Astrocyte (in vitro differentiated cells and primary cell): ENCODE measurements around the gene MPRIP. TPM values are rescaled to one million over a fixed set of nuclear protein-coding genes. Genes with fewer than 3 reads are reported as not detected.

Source experiments
- DNase-seq: peaks from one replicate; pipeline ENCODE4 v3.0.0-alpha.2; 2010; ENCODE audit warnings: low read depth
- FAIRE-seq: peaks from 2 replicates; lab custom pipeline; 2011; peaks lifted over from hg19 to GRCh38; lab: Jason Lieb, UNC
- H2AFZ ChIP-seq: 2 replicates; pipeline ENCODE4 v1.6.0; 2012; ENCODE audit warnings: low read depth, low read length, inconsistent platforms
- H3K27ac ChIP-seq: 2 replicates; pipeline ENCODE4 v1.5.1; 2011; ENCODE audit warnings: low read depth, low read length, inconsistent platforms
- H3K27me3 ChIP-seq: 2 replicates; pipeline ENCODE4 v1.6.0; 2011; ENCODE audit warnings: low read length, inconsistent platforms; ENCODE audit not compliant: insufficient read depth
- H3K36me3 ChIP-seq: 2 replicates; pipeline ENCODE4 v1.5.1; 2011; ENCODE audit warnings: low read length, inconsistent platforms; ENCODE audit not compliant: insufficient read depth
- H3K4me1 ChIP-seq: 2 replicates; pipeline ENCODE4 v1.5.1; 2011; ENCODE audit warnings: low read length, inconsistent platforms; ENCODE audit not compliant: insufficient read depth
- H3K4me2 ChIP-seq: 2 replicates; pipeline ENCODE4 v1.6.0; 2012; ENCODE audit warnings: low read length, inconsistent platforms
- H3K4me3 ChIP-seq: 2 replicates; pipeline ENCODE4 v1.5.1; 2011; ENCODE audit warnings: low read depth, mild to moderate bottlenecking, low read length, inconsistent platforms; ENCODE audit not compliant: insufficient read depth
- H3K79me2 ChIP-seq: 2 replicates; pipeline ENCODE4 v1.6.0; 2012; ENCODE audit warnings: mild to moderate bottlenecking, low read length, inconsistent platforms; ENCODE audit not compliant: insufficient read depth
- H3K9ac ChIP-seq: 2 replicates; pipeline ENCODE4 v1.6.0; 2012; ENCODE audit warnings: mild to moderate bottlenecking, low read length, inconsistent platforms
- H3K9me3 ChIP-seq: 2 replicates; pipeline ENCODE4 v1.5.1; 2012; ENCODE audit warnings: low read depth, mild to moderate bottlenecking, low read length, inconsistent platforms; ENCODE audit not compliant: insufficient read depth
- H4K20me1 ChIP-seq: 2 replicates; pipeline ENCODE4 v1.6.0; 2012; ENCODE audit warnings: low read length, inconsistent platforms; ENCODE audit not compliant: insufficient read depth
- H3K27ac Mint-ChIP-seq: one replicate; pipeline ENCODE4 v1.8.0; 2021; ENCODE audit warnings: mild to moderate bottlenecking, mixed read lengths; ENCODE audit not compliant: unreplicated experiment
- H3K27me3 Mint-ChIP-seq: one replicate; pipeline ENCODE4 v1.8.0; 2021; ENCODE audit warnings: low read depth, mixed read lengths; ENCODE audit not compliant: unreplicated experiment
- H3K36me3 Mint-ChIP-seq: one replicate; pipeline ENCODE4 v1.8.0; 2021; ENCODE audit warnings: low read depth, mixed read lengths; ENCODE audit not compliant: unreplicated experiment
- H3K4me1 Mint-ChIP-seq: one replicate; pipeline ENCODE4 v1.8.0; 2021; ENCODE audit warnings: low read depth, mixed read lengths; ENCODE audit not compliant: unreplicated experiment
- H3K4me3 Mint-ChIP-seq: one replicate; pipeline ENCODE4 v1.8.0; 2021; ENCODE audit warnings: mild to moderate bottlenecking, moderate library complexity, mixed read lengths; ENCODE audit not compliant: unreplicated experiment
- H3K9me3 Mint-ChIP-seq: one replicate; pipeline ENCODE4 v1.8.0; 2021; ENCODE audit warnings: mild to moderate bottlenecking, mixed read lengths; ENCODE audit not compliant: unreplicated experiment
- EZH2 ChIP-seq: IDR thresholded peaks from 2 replicates; pipeline ENCODE4 v1.6.1; 2012; ENCODE audit warnings: mild to moderate bottlenecking, low read length, inconsistent platforms; ENCODE audit not compliant: insufficient read depth
- total RNA-seq: library from RNA; stranded (reverse); gene quantifications from 2 replicates; pipeline ENCODE4 v1.2.1, GENCODE V29; 2021
- TF ChIP-seq, protein P1 (sequence below): IDR thresholded peaks from 2 replicates; pipeline ENCODE4 v1.5.1; 2011; ENCODE audit warnings: low read depth, mild to moderate bottlenecking, inconsistent platforms, low read length, moderate library complexity; ENCODE audit not compliant: insufficient read depth

MPRIP gene
- total RNA-seq, 1 donor from 2014 or later, result 176 TPM

DNA sequence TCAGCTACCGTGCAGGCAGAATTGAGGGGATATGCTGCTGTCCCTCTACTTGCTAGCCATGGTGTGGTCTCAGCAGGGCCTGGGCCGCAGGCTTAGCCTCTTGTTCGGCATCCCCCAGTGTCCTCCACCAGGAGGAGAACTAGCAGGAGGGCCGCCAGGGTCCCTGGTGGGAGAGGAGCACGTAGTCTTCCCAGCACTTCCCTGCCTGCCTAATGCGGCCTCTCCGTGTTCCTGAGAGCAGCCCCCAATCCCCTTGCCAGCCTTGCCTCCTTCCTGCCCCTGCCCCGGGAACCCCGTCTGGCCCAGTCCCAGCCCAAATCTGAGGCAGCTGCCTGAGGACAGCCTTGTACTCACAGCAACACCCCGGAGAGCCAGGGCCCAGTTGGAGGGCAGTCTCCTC is 125.7 kb downstream of the MPRIP start:
- FAIRE-seq, result no peak
- peaks cover 25% of the 10 kb centered on the region for H3K36me3 Mint-ChIP-seq
- H2AFZ ChIP-seq, result no peak overlapping the region
- H3K27ac Mint-ChIP-seq, result no peak overlapping the region
- TF ChIP-seq EZH2, result no peak
- TF ChIP-seq, protein P1, sequence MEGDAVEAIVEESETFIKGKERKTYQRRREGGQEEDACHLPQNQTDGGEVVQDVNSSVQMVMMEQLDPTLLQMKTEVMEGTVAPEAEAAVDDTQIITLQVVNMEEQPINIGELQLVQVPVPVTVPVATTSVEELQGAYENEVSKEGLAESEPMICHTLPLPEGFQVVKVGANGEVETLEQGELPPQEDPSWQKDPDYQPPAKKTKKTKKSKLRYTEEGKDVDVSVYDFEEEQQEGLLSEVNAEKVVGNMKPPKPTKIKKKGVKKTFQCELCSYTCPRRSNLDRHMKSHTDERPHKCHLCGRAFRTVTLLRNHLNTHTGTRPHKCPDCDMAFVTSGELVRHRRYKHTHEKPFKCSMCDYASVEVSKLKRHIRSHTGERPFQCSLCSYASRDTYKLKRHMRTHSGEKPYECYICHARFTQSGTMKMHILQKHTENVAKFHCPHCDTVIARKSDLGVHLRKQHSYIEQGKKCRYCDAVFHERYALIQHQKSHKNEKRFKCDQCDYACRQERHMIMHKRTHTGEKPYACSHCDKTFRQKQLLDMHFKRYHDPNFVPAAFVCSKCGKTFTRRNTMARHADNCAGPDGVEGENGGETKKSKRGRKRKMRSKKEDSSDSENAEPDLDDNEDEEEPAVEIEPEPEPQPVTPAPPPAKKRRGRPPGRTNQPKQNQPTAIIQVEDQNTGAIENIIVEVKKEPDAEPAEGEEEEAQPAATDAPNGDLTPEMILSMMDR, result no peak
- H3K27me3 ChIP-seq, result no peaks in the 10 kb centered on the region
- no peaks in the 10 kb centered on the region for H3K4me1 Mint-ChIP-seq
- no peak overlapping the region for H3K9ac ChIP-seq
- no peak overlapping the region for H3K4me3 ChIP-seq
- H4K20me1 ChIP-seq, result peaks cover 52% of the 10 kb centered on the region
- no peaks in the 10 kb centered on the region for H3K9me3 Mint-ChIP-seq
- no peak overlapping the region for H3K4me2 ChIP-seq
- H3K4me1 ChIP-seq, result no peaks in the 10 kb centered on the region
- no peaks in the 10 kb centered on the region for H3K9me3 ChIP-seq
- H3K27me3 Mint-ChIP-seq, result no peaks in the 10 kb centered on the region
- H3K79me2 ChIP-seq, result peaks cover 7% of the 10 kb centered on the region
- DNase-seq, result no peak
- no peak overlapping the region for H3K27ac ChIP-seq
- no peak overlapping the region for H3K4me3 Mint-ChIP-seq
- H3K36me3 ChIP-seq, result peaks cover 45% of the 10 kb centered on the region

- peaks cover 51% of the 10 kb centered on the region for H4K20me1 ChIP-seq
- H3K4me3 ChIP-seq, result no peak overlapping the region
- Mint-ChIP-seq H3K27me3 (no peaks in the 10 kb centered on the region), H3K4me1 (no peaks in the 10 kb centered on the region), H3K36me3 (peaks cover 25% of the 10 kb centered on the region), H3K9me3 (no peaks in the 10 kb centered on the region), H3K4me3 (no peak overlapping the region), H3K27ac (peak overlapping the region; percentile 23)
- no peak overlapping the region for H2AFZ ChIP-seq
- no peak overlapping the region for H3K4me2 ChIP-seq
- no peak overlapping the region for H3K27ac ChIP-seq
- H3K9ac ChIP-seq, result no peak overlapping the region
- TF ChIP-seq, protein P1, result no peak
- TF ChIP-seq EZH2, result no peak
- DNase-seq (no peak), FAIRE-seq (no peak)
- H3K9me3 ChIP-seq, result no peaks in the 10 kb centered on the region
- no peaks in the 10 kb centered on the region for H3K27me3 ChIP-seq
- H3K79me2 ChIP-seq, result peaks cover 7% of the 10 kb centered on the region
- H3K4me1 ChIP-seq, result no peaks in the 10 kb centered on the region
- H3K36me3 ChIP-seq, result peaks cover 47% of the 10 kb centered on the region
These were observed 126.1 kb downstream of the MPRIP start for GRCh38 chr17:17168401-17168800.

DNA sequence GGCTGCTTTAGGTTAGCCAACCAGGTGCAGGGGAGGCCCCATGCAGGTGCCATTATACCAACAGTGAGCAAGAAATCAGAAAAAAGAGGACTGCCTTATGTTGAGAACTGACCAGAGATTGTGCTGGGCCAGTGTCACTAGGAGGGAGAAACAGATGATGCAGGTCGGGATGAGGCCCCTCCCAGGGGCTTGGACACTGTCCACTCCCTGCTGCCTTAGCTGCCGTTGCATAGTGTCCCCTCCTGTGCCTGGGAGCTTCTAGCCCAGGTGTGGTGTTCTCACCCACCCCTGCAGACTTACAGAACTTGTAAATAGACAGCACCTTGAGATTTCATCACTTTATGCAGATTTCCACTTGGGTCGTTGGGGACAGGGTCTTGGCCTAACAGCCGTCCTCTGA is 127.1 kb downstream of the MPRIP start:
- no peaks in the 10 kb centered on the region for H3K27me3 Mint-ChIP-seq
- no peaks in the 10 kb centered on the region for H3K27me3 ChIP-seq
- no peak overlapping the region for H2AFZ ChIP-seq
- DNase-seq (no peak), FAIRE-seq (no peak)
- no peak overlapping the region for H3K4me2 ChIP-seq
- H3K27ac Mint-ChIP-seq, result no peak overlapping the region
- peaks cover 7% of the 10 kb centered on the region for H3K79me2 ChIP-seq
- H3K36me3 Mint-ChIP-seq, result peaks cover 28% of the 10 kb centered on the region
- H4K20me1 ChIP-seq, result peaks cover 51% of the 10 kb centered on the region
- no peaks in the 10 kb centered on the region for H3K4me1 Mint-ChIP-seq
- H3K27ac ChIP-seq, result no peak overlapping the region
- no peaks in the 10 kb centered on the region for H3K9me3 ChIP-seq
- H3K9me3 Mint-ChIP-seq, result no peaks in the 10 kb centered on the region
- H3K4me1 ChIP-seq, result no peaks in the 10 kb centered on the region
- no peak overlapping the region for H3K4me3 ChIP-seq
- no peak overlapping the region for H3K9ac ChIP-seq
- no peak overlapping the region for H3K4me3 Mint-ChIP-seq
- peaks cover 52% of the 10 kb centered on the region for H3K36me3 ChIP-seq
- TF ChIP-seq EZH2, result no peak
- TF ChIP-seq, protein P1, result no peak
